Keratinocyte (primary cell): ENCODE measurements around the gene HOXC4. TPM values are rescaled to one million over a fixed set of nuclear protein-coding genes. Genes with fewer than 3 reads are reported as not detected.
"Not testable (repeated sequence)": the region's sequence is repeated elsewhere in the genome, so short reads cannot be mapped to it uniquely, and the experiment has no call there.

Source experiments
- DNase-seq: peaks from one replicate; pipeline ENCODE4 v3.0.0-alpha.2; 2011; ENCODE audit warnings: low read depth, missing footprints, low spot score
- FAIRE-seq: peaks from 2 replicates; lab custom pipeline; 2011; peaks lifted over from hg19 to GRCh38; lab: Jason Lieb, UNC
- H2AFZ ChIP-seq: 2 replicates; pipeline ENCODE4 v1.6.0; 2012; ENCODE audit warnings: low read length, control low read depth, inconsistent platforms; ENCODE audit not compliant: control insufficient read depth
- H3K27ac ChIP-seq: 2 replicates; pipeline ENCODE4 v1.5.1; 2011; ENCODE audit warnings: low read length; ENCODE audit not compliant: control insufficient read depth, insufficient read depth
- H3K27me3 ChIP-seq: 3 replicates; pipeline ENCODE4 v1.6.0; 2011; ENCODE audit warnings: low read length; ENCODE audit not compliant: control insufficient read depth, insufficient read depth; ENCODE audit errors: extremely low read depth
- H3K36me3 ChIP-seq, 2 experiments: 2 replicates in 1 of 2; 3 replicates in 1 of 2; pipeline ENCODE4 v1.5.1; 2011; ENCODE audit warnings: low read length in 2 of 2, mild to moderate bottlenecking in 1 of 2; ENCODE audit not compliant: control insufficient read depth in 2 of 2, insufficient read depth in 2 of 2; ENCODE audit errors: extremely low read depth in 1 of 2
- H3K4me1 ChIP-seq: 3 replicates; pipeline ENCODE4 v1.5.1; 2011; ENCODE audit warnings: low read length; ENCODE audit not compliant: control insufficient read depth, insufficient read depth; ENCODE audit errors: extremely low read depth
- H3K4me2 ChIP-seq: 3 replicates; pipeline ENCODE4 v1.6.0; 2011; ENCODE audit warnings: low read depth, low read length; ENCODE audit not compliant: control insufficient read depth, insufficient read depth; ENCODE audit errors: extremely low read depth
- H3K4me3 ChIP-seq, 3 experiments: fragments of 200-600 bp in 1 of 3; sonication (generic) in 1 of 3; 2 replicates in 2 of 3; 3 replicates in 1 of 3; pipeline ENCODE4 v1.5.1; 2011 to 2016; ENCODE audit warnings: low read length in 3 of 3, mild to moderate bottlenecking in 3 of 3, control low read depth in 2 of 3, inconsistent platforms in 1 of 3, low read depth in 1 of 3, mixed read lengths in 1 of 3, mixed run types in 1 of 3, moderate library complexity in 1 of 3; ENCODE audit not compliant: control insufficient read depth in 2 of 3, insufficient read depth in 2 of 3; ENCODE audit errors: extremely low read depth in 1 of 3
- H3K79me2 ChIP-seq: 2 replicates; pipeline ENCODE4 v1.6.0; 2012; ENCODE audit warnings: low read length; ENCODE audit not compliant: control insufficient read depth, insufficient read depth
- H3K9ac ChIP-seq: 3 replicates; pipeline ENCODE4 v1.6.0; 2011; ENCODE audit warnings: low read length; ENCODE audit not compliant: control insufficient read depth, insufficient read depth; ENCODE audit errors: extremely low read depth
- H3K9me1 ChIP-seq: 3 replicates; pipeline ENCODE4 v1.6.0; 2011; ENCODE audit warnings: low read length; ENCODE audit not compliant: control insufficient read depth, insufficient read depth; ENCODE audit errors: extremely low read depth
- H3K9me3 ChIP-seq: 2 replicates; pipeline ENCODE4 v1.5.1; 2012; ENCODE audit warnings: low read depth, low read length; ENCODE audit not compliant: control insufficient read depth
- H4K20me1 ChIP-seq: 3 replicates; pipeline ENCODE4 v1.6.0; 2011; ENCODE audit warnings: low read length; ENCODE audit not compliant: control insufficient read depth, insufficient read depth; ENCODE audit errors: extremely low read depth
- EZH2 ChIP-seq: IDR thresholded peaks from one replicate; pipeline ENCODE4 v1.6.1; 2012; ENCODE audit warnings: inconsistent platforms, mild to moderate bottlenecking, low read length, moderate library complexity
- dilution Hi-C: fragments of 300-500 bp; cut with MboI; formaldehyde crosslinking; loops from one replicate; pipeline ENCODE4 v1.7.0; 2020; ENCODE audit warnings: low sequenced_read_pairs; ENCODE audit not compliant: extremely low pct_ligation_motif_present
- polyA plus RNA-seq, 5 experiments: library from polyadenylated mRNA; depleted of rRNA in 3 of 5; stranded (reverse) in 3 of 5; stranded (forward) in 1 of 5; unstranded in 1 of 5; fragments of >200 nt; gene quantifications; 1 replicate in 1 of 5; 2 replicates in 3 of 5; 3 replicates in 1 of 5; pipeline versions ENCODE4 v1.2.1 to v1.2.3, GENCODE V29; 2011 to 2012; ENCODE audit warnings: missing spikeins in 2 of 5, low read depth in 1 of 5, low replicate concordance in 1 of 5
- TF ChIP-seq, protein P1 (sequence below), 3 experiments: IDR thresholded peaks in 1 of 3; conservative IDR thresholded peaks in 1 of 3; optimal IDR thresholded peaks in 1 of 3; 2 replicates in 2 of 3; 3 replicates in 1 of 3; pipeline versions ENCODE3 to v1.5.1; 2011; ENCODE audit warnings: low read length in 3 of 3, mild to moderate bottlenecking in 3 of 3, moderate library complexity in 2 of 3, control low read depth in 1 of 3, inconsistent platforms in 1 of 3; ENCODE audit not compliant: insufficient read depth in 2 of 3; ENCODE audit errors: extremely low read depth in 1 of 3

The HOXC4 gene
- polyA plus RNA-seq, 1 donor (not counting 4 experiments of a cell fraction or from before 2014, with no cell fraction given) = 1.8 TPM

DNA sequence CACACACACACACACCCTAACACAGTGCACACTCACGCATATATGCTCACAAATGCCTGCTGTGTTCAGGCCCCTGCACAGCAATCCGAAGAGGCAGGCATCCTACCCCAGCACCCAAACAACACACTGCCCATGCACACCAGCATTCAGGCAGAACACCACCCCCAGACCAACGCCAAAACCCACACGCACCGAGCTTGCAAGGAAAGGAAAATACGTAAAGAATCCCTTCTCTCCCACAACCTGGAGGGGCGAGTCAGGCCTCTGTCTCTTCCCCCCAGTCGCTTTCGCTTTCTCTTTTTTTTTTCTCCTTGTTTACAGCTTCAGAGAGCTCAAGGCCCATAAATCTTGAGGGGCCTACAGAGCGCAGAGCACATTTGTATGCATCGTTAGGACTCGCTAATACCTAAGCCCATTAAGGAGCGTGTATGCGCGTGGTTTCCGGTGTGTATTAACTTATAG is 27.4 kb downstream of the HOXC4 start:
- H3K9me3 ChIP-seq, H3K9ac ChIP-seq, H3K4me1 ChIP-seq, H3K27me3 ChIP-seq, H2AFZ ChIP-seq, H3K9me1 ChIP-seq, H3K27ac ChIP-seq, H3K4me3 ChIP-seq, FAIRE-seq, H4K20me1 ChIP-seq, H3K36me3 ChIP-seq, H3K4me2 ChIP-seq, DNase-seq, dilution Hi-C loops, H3K79me2 ChIP-seq: not testable (repeated sequence)

DNA sequence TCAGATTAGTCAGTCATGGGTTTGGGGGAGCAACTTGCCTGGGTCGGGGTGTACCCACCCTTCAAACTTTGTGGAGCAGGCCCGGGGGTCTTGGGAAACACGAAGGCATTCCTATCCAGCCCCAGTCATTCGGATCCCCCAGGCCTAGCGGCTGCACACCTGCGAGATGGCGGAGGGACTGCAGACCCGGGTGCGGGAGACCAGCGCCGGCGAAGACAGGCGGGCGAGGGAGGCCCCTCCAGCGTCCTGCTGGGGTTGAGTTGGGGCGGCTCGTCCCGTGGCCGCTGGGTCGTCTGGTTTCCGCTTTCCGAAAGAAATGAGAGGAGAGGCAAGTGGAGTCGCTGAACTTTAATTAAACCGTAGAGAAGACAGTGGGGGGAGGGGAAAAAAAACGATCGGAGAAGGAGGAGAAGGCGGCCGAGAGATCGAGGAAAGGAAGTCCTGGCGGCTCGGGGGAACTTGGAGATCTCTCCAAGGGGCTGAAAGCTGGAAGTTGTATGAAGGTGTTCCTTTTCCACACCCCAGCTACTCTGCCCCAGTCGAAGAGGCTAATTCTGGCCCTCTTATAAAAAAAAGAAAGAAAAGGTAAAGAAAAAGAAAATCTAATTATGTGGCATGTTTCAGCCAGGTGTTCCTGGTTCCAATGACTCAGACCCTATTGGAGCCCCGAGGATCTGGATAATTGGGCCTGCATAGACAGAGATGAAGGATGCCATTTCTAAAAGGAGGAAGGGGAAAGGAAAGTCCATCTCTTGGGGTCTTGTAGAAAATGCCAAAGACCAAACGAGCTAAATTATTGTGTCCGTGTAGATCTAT is 28.2 kb downstream of the HOXC4 start:
- dilution Hi-C loops, H4K20me1 ChIP-seq, H3K4me1 ChIP-seq, H3K9me1 ChIP-seq, H3K4me3 ChIP-seq, H3K4me2 ChIP-seq, H3K27me3 ChIP-seq, DNase-seq, H3K9ac ChIP-seq, FAIRE-seq, H3K9me3 ChIP-seq, H3K79me2 ChIP-seq, H2AFZ ChIP-seq, H3K27ac ChIP-seq, H3K36me3 ChIP-seq: not testable (repeated sequence)

DNA sequence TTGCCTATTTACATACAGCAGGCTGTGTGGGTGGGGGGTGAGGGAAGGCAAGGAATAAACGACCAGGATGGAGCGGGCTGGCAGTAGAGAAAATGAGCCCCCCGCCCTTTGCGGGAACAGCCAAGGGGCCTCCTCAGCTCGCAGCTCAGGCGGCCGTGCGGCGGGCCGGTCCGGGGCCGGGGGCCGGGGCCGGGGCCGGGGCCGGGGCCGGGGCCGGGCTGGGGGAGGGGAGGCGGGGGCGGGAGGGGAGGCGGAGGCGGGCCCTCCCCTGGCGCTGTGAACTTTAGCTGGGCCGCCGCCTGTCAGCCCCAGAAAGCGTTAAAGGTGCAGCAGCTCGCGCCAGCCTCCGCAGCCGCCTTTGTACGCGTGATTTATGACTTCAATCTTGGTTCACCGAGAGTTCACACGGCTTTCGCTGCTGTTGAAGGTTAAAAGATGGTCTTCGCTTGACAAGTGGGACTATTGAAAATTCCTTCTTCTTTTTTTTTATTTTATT is 28.8 kb downstream of the HOXC4 start:
- Histone ChIP-seq H3K27ac (no peak overlapping the region), H3K4me3 (no peak overlapping the region), H3K36me3 (no peaks in the 10 kb centered on the region), H3K9me1 (no peaks in the 10 kb centered on the region), H3K27me3 (no peaks in the 10 kb centered on the region), H3K9me3 (no peaks in the 10 kb centered on the region), H4K20me1 (no peaks in the 10 kb centered on the region), H3K4me1 (no peaks in the 10 kb centered on the region), H3K79me2 (no peaks in the 10 kb centered on the region), H2AFZ (no peak overlapping the region), H3K4me2 (no peak overlapping the region), H3K9ac (no peak overlapping the region)
- FAIRE-seq (no peak), DNase-seq (no peak)
- dilution Hi-C loops = no loop called here
- TF ChIP-seq, protein P1, sequence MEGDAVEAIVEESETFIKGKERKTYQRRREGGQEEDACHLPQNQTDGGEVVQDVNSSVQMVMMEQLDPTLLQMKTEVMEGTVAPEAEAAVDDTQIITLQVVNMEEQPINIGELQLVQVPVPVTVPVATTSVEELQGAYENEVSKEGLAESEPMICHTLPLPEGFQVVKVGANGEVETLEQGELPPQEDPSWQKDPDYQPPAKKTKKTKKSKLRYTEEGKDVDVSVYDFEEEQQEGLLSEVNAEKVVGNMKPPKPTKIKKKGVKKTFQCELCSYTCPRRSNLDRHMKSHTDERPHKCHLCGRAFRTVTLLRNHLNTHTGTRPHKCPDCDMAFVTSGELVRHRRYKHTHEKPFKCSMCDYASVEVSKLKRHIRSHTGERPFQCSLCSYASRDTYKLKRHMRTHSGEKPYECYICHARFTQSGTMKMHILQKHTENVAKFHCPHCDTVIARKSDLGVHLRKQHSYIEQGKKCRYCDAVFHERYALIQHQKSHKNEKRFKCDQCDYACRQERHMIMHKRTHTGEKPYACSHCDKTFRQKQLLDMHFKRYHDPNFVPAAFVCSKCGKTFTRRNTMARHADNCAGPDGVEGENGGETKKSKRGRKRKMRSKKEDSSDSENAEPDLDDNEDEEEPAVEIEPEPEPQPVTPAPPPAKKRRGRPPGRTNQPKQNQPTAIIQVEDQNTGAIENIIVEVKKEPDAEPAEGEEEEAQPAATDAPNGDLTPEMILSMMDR (optimal IDR thresholded peaks at IDR 0.05 in 1 of 3, IDR thresholded peaks at IDR 0.05 in 1 of 3, conservative IDR thresholded peaks at IDR 0.05 in 1 of 3; ENCODE audit: extremely low read depth in 1 of 3, insufficient read depth in 2 of 3, low read length in 3 of 3) = no peak
- no peak for TF ChIP-seq EZH2

DNA sequence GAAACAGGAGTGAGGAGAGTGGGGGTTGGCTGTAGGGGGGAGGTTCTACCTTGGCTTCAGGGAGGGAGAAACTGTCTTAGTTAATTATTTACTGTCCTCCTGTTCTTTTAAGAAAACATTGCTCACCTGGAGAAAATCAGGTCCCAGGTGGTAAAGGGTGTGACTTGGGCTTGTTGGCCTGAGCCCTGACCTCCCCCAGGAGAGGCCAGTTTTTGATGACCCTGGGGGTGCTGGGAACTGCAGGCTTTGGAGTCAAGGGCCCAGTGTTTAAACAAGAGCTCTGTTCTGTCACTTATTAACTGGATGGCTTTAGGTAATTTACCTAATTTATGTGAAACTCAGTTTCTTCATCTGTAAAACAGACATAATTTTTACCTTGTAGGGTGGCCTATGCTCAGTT is 34.4 kb downstream of the HOXC4 start:
- DNase-seq, H4K20me1 ChIP-seq, H3K36me3 ChIP-seq, H3K9ac ChIP-seq, H3K9me1 ChIP-seq, H3K4me1 ChIP-seq, H3K9me3 ChIP-seq, H3K79me2 ChIP-seq, dilution Hi-C loops, FAIRE-seq, H3K4me3 ChIP-seq, H2AFZ ChIP-seq, H3K4me2 ChIP-seq, H3K27me3 ChIP-seq, H3K27ac ChIP-seq: not testable (repeated sequence)
